HCT116 (cell line): ENCODE measurements around the gene TNFSF9. TPM values are rescaled to one million over a fixed set of nuclear protein-coding genes. Genes with fewer than 3 reads are reported as not detected.

ENCODE experiments used
- ATAC-seq: fragments of 200-7000 bp; cut with Tn5 transposase; 2 replicates; pipeline ENCODE4 v1.9.1; 2020; ENCODE audit warnings: mild to moderate bottlenecking, moderate library complexity
- BruUV-seq: library from RNA; stranded (reverse); fragments of 400-500 nt; replicated peaks from 2 replicates; lab custom pipeline; 2021; lab: Mats Ljungman, UMichigan
- CTCF ChIA-PET: fragments of 300-600 bp; sonication (Branson Sonifier 250); formaldehyde crosslinking; loops from one replicate; lab custom pipeline; 2021; ENCODE audit warnings: antibody characterized with exemption; lab: Charles Lee
- POLR2A ChIA-PET: fragments of 300-600, 350-600 bp; sonication (Branson Sonifier 250); formaldehyde crosslinking; loops from one replicate; lab custom pipeline; 2021; ENCODE audit warnings: antibody characterized with exemption; lab: Charles Lee
- RAD21 ChIA-PET, 2 experiments: fragments of 300-600 bp; sonication (Branson Sonifier 250); formaldehyde crosslinking; loops; one replicate each; lab custom pipeline; 2023; ENCODE audit warnings: low total read pairs in 2 of 2; ENCODE audit not compliant: uncharacterized antibody in 2 of 2, unreplicated experiment in 2 of 2, low non-redundant PET in 1 of 2; lab: Charles Lee
- DNase-seq: peaks from one replicate; pipeline ENCODE4 v3.0.0-alpha.2; 2010; ENCODE audit warnings: low read depth, low spot score
- H2AFZ ChIP-seq: fragments of 200-600 bp; shearing (Covaris generic), sonication (generic); 2 replicates; pipeline ENCODE4 v1.6.1; 2017; ENCODE audit warnings: low read depth, mixed run types, mixed read lengths, antibody characterized with exemption, low read length; ENCODE audit not compliant: poor library complexity, severe bottlenecking
- H3K27ac ChIP-seq: 2 replicates; pipeline ENCODE4 v1.5.1; 2012; ENCODE audit warnings: low read depth, low read length
- H3K27me3 ChIP-seq: fragments of 200-600 bp; sonication (generic); 2 replicates; pipeline ENCODE4 v1.6.1; 2016; ENCODE audit warnings: mixed run types, low read length, mixed read lengths; ENCODE audit not compliant: insufficient read depth
- H3K36me3 ChIP-seq, 2 experiments: fragments of 200-500 bp in 1 of 2; fragments of 200-600 bp in 1 of 2; sonication (Bioruptor generic) in 1 of 2; sonication (generic) in 1 of 2; 2 replicates each; pipeline versions ENCODE4 v1.5.1 to v1.6.1; 2014 to 2016; ENCODE audit warnings: low read length in 2 of 2, inconsistent platforms in 1 of 2, mixed read lengths in 1 of 2, mixed run types in 1 of 2; ENCODE audit not compliant: insufficient read depth in 2 of 2, control insufficient read depth in 1 of 2
- H3K4me1 ChIP-seq, 2 experiments: fragments of 200-600 bp in 1 of 2; sonication (generic) in 1 of 2; 2 replicates each; pipeline versions ENCODE4 v1.5.1 to v1.6.1; 2012 to 2017; ENCODE audit warnings: low read length in 2 of 2, inconsistent platforms in 1 of 2, mild to moderate bottlenecking in 1 of 2, mixed read lengths in 1 of 2, mixed run types in 1 of 2, moderate library complexity in 1 of 2; ENCODE audit not compliant: insufficient read depth in 2 of 2, control insufficient read depth in 1 of 2
- H3K4me2 ChIP-seq: fragments of 200-600 bp; sonication (generic); 2 replicates; pipeline ENCODE4 v1.6.1; 2017; ENCODE audit warnings: mixed run types, low read length, mixed read lengths
- H3K4me3 ChIP-seq, 2 experiments: fragments of 200-600 bp in 1 of 2; sonication (generic) in 1 of 2; replicated peaks in 1 of 2; 2 replicates each; pipeline ENCODE4 v1.5.1; 2011 to 2016; ENCODE audit warnings: low read length in 2 of 2, control low read depth in 1 of 2, low read depth in 1 of 2, mild to moderate bottlenecking in 1 of 2, mixed read lengths in 1 of 2, mixed run types in 1 of 2
- H3K79me2 ChIP-seq: fragments of 200-600 bp; sonication (generic); 2 replicates; pipeline ENCODE4 v1.6.1; 2017; ENCODE audit warnings: mild to moderate bottlenecking, mixed run types, low read length, moderate library complexity, mixed read lengths; ENCODE audit not compliant: insufficient read depth
- H3K9ac ChIP-seq: fragments of 200-600 bp; sonication (generic); 2 replicates; pipeline ENCODE4 v1.6.1; 2016; ENCODE audit warnings: low read length, mixed read lengths
- H3K9me2 ChIP-seq: fragments of 200-600 bp; sonication (generic), shearing (Covaris generic); 2 replicates; pipeline ENCODE4 v1.6.1; 2017; ENCODE audit warnings: mixed run types, mild to moderate bottlenecking, moderate library complexity; ENCODE audit not compliant: insufficient read depth
- H3K9me3 ChIP-seq, 2 experiments: fragments of 200-500 bp in 1 of 2; fragments of 200-600 bp in 1 of 2; sonication (Bioruptor generic) in 1 of 2; sonication (generic) in 1 of 2; 2 replicates each; pipeline ENCODE4 v1.6.1; 2014 to 2017; ENCODE audit warnings: low read length in 2 of 2, mixed read lengths in 2 of 2, inconsistent platforms in 1 of 2, low read depth in 1 of 2, mild to moderate bottlenecking in 1 of 2, mixed run types in 1 of 2, moderate library complexity in 1 of 2; ENCODE audit not compliant: control insufficient read depth in 1 of 2, insufficient read depth in 1 of 2
- H4K20me1 ChIP-seq: fragments of 200-600 bp; sonication (generic), shearing (Covaris generic); 2 replicates; pipeline ENCODE4 v1.6.1; 2017; ENCODE audit warnings: mixed run types, mild to moderate bottlenecking, moderate library complexity; ENCODE audit not compliant: insufficient read depth
- ATF3 ChIP-seq: IDR thresholded peaks from 2 replicates; pipeline ENCODE4 v1.6.1; 2012
- CEBPB ChIP-seq: IDR thresholded peaks from 2 replicates; pipeline ENCODE4 v1.6.1; 2012; ENCODE audit warnings: low read depth
- CTCF ChIP-seq, 3 experiments: fragments of 200-600 bp in 1 of 3; sonication (generic) in 1 of 3; IDR thresholded peaks in 2 of 3; conservative IDR thresholded peaks in 1 of 3; 2 replicates each; pipeline ENCODE4 v1.5.1; 2012 to 2017; ENCODE audit warnings: low read depth in 2 of 3, low read length in 2 of 3, antibody characterized with exemption in 1 of 3, borderline replicate concordance in 1 of 3, control low read depth in 1 of 3, mild to moderate bottlenecking in 1 of 3, mixed read lengths in 1 of 3, mixed run types in 1 of 3, moderate library complexity in 1 of 3; ENCODE audit not compliant: insufficient read depth in 1 of 3
- EGR1 ChIP-seq: IDR thresholded peaks from 2 replicates; pipeline ENCODE4 v1.6.1; 2012; ENCODE audit warnings: low read depth
- ELF1 ChIP-seq: IDR thresholded peaks from 2 replicates; pipeline ENCODE4 v1.6.1; 2012; ENCODE audit warnings: low read depth, borderline replicate concordance
- EZH2 ChIP-seq: fragments of 200-600 bp; sonication (generic); IDR thresholded peaks from 2 replicates; pipeline ENCODE4 v1.6.1; 2017; ENCODE audit warnings: antibody characterized with exemption, mixed run types
- EZH2phosphoT487 ChIP-seq: fragments of 200-600 bp; IDR thresholded peaks from 2 replicates; pipeline ENCODE4 v1.6.1; 2018; ENCODE audit warnings: antibody characterized with exemption, borderline replicate concordance
- JUND ChIP-seq: IDR thresholded peaks from 2 replicates; pipeline ENCODE4 v1.6.1; 2012
- MAX ChIP-seq: IDR thresholded peaks from 2 replicates; pipeline ENCODE4 v1.6.1; 2012
- POLR2A ChIP-seq: IDR thresholded peaks from 2 replicates; pipeline ENCODE4 v1.7.0; 2011; ENCODE audit warnings: borderline replicate concordance; ENCODE audit not compliant: insufficient read depth, insufficient read length; ENCODE audit errors: extremely low read depth
- POLR2AphosphoS5 ChIP-seq: IDR thresholded peaks from 2 replicates; pipeline ENCODE4 v1.6.1; 2011; ENCODE audit warnings: mild to moderate bottlenecking, low read depth, low read length, moderate library complexity
- RAD21 ChIP-seq: IDR thresholded peaks from 2 replicates; pipeline ENCODE4 v1.6.1; 2012; ENCODE audit warnings: low read depth, mild to moderate bottlenecking
- SIN3A ChIP-seq: IDR thresholded peaks from 2 replicates; pipeline ENCODE4 v1.6.1; 2012; ENCODE audit warnings: low read depth
- TCF7L2 ChIP-seq: IDR thresholded peaks from 2 replicates; pipeline ENCODE4 v1.7.0; 2011; ENCODE audit warnings: borderline replicate concordance, inconsistent platforms; ENCODE audit not compliant: insufficient read depth, insufficient read length; ENCODE audit errors: extremely low read depth
- YY1 ChIP-seq: IDR thresholded peaks from 2 replicates; pipeline ENCODE4 v1.6.1; 2011; ENCODE audit warnings: low read length, low read depth, moderate library complexity, mild to moderate bottlenecking; ENCODE audit not compliant: insufficient replicate concordance; ENCODE audit errors: extremely low read depth
- ZBTB33 ChIP-seq: IDR thresholded peaks from 2 replicates; pipeline ENCODE4 v1.6.1; 2011; ENCODE audit warnings: mild to moderate bottlenecking, low read length, moderate library complexity; ENCODE audit not compliant: insufficient replicate concordance; ENCODE audit errors: extremely low read depth
- ZFX ChIP-seq: fragments of 450-650 bp; IDR thresholded peaks from 2 replicates; pipeline ENCODE4 v1.6.1; 2017
- ZNF274 ChIP-seq: fragments of 200-500 bp; sonication (Bioruptor generic); IDR thresholded peaks from 2 replicates; pipeline ENCODE4 v1.6.1; 2014; ENCODE audit warnings: mild to moderate bottlenecking, low read depth, low read length, inconsistent platforms
- intact Hi-C: fragments of 100-400 bp; cut with micrococcal nuclease; formaldehyde crosslinking; loops from 2 replicates; pipeline ENCODE4 v1.10.0; 2022
- total RNA-seq: library from RNA; stranded (reverse); gene quantifications from one replicate; pipeline ENCODE4 v1.2.1, GENCODE V29; 2021; ENCODE audit not compliant: unreplicated experiment

Gene TNFSF9
- total RNA-seq, 1 experiment from 2014 or later, result 25.1 TPM

- POLR2A ChIA-PET, result interaction anchor here (0.6 to 0.9 kb wide), 4 partner anchors 9 to 23 kb away, joined by 3 to 8 read pairs (median 4); partner anchors contain the start of gene TNFSF9
- no peaks in the 10 kb centered on the region for H3K79me2 ChIP-seq
- DNase-seq (no peak), ATAC-seq (no peak)
- no peaks in the 10 kb centered on the region for H3K27me3 ChIP-seq
- no peak overlapping the region; the same call in 1 of the 2 replicates for H3K4me2 ChIP-seq
- H3K27ac ChIP-seq, result peak overlapping the region; percentile 67; the same call in 1 of the 2 replicates
- no TSS peak for BruUV-seq
- CTCF ChIA-PET, result interaction anchor here (0.6 kb wide), 1 partner anchor 92 kb away, joined by 4 read pairs; no protein-coding TSS in a partner anchor
- no peak for TF ChIP-seq ZBTB33
- TF ChIP-seq POLR2AphosphoS5, result no peak
- TF ChIP-seq POLR2A, result no peak
- TF ChIP-seq SIN3A, result no peak
- TF ChIP-seq TCF7L2, result no peak
- TF ChIP-seq ZFX, result no peak
- TF ChIP-seq MAX, result no peak
- no peak for TF ChIP-seq EZH2
- no peak for TF ChIP-seq YY1
- no peak for TF ChIP-seq JUND
- TF ChIP-seq EGR1, result no peak
- TF ChIP-seq ATF3, result no peak
- TF ChIP-seq EZH2phosphoT487, result no peak
- no peak for TF ChIP-seq CTCF (IDR thresholded peaks at IDR 0.05 in 2 of 3, conservative IDR thresholded peaks at IDR 0.05 in 1 of 3; ENCODE audit: borderline replicate concordance in 1 of 3, insufficient read depth in 1 of 3, low read depth in 2 of 3, low read length in 2 of 3)
- no peak for TF ChIP-seq CEBPB
- TF ChIP-seq ZNF274, result no peak
- TF ChIP-seq RAD21, result no peak
- no peak for TF ChIP-seq ELF1
- RAD21 ChIA-PET, result interaction anchor here in 1 of 2 experiments (0.6 kb wide), 1 partner anchor 91 kb away, joined by 3 read pairs; no protein-coding TSS in a partner anchor
- H3K9me3 ChIP-seq, result no peaks in the 10 kb centered on the region
- H4K20me1 ChIP-seq, result no peaks in the 10 kb centered on the region
- no peak overlapping the region for H2AFZ ChIP-seq
- no peak overlapping the region for H3K4me3 ChIP-seq
- no peaks in the 10 kb centered on the region for H3K9me2 ChIP-seq
- no peak overlapping the region for H3K9ac ChIP-seq
- H3K36me3 ChIP-seq, result peaks cover 1 to 17% of the 10 kb centered on the region in 2 experiments; a peak in 2 of 4 replicates
- peaks cover 31 to 41% of the 10 kb centered on the region in 2 experiments for H3K4me1 ChIP-seq
- intact Hi-C loops, result no loop called here
Measured at GRCh38 chr19:6539514-6539913, 8.7 kb downstream of the TNFSF9 start.
